Endothelial cell of umbilical vein (primary cell): ENCODE results near the gene ADCY9. TPM values are rescaled to one million over a fixed set of nuclear protein-coding genes. Genes with fewer than 3 reads are reported as not detected.

ENCODE experiments used
- BruUV-seq: library from RNA; stranded (reverse); fragments of 400-500 nt; replicated peaks from 2 replicates; lab custom pipeline; 2021; lab: Mats Ljungman, UMichigan
- CTCF ChIA-PET: fragments of 300-600, 350-600 bp; sonication (Branson Sonifier 250); formaldehyde crosslinking; loops from one replicate; lab custom pipeline; 2021; ENCODE audit warnings: antibody characterized with exemption, inconsistent platforms; lab: Charles Lee
- POLR2A ChIA-PET: fragments of 300-600, 350-600 bp; sonication (Branson Sonifier 250); formaldehyde crosslinking; loops from one replicate; lab custom pipeline; 2021; ENCODE audit warnings: antibody characterized with exemption, inconsistent platforms; lab: Charles Lee
- DNase-seq: peaks from one replicate; pipeline ENCODE4 v3.0.0-alpha.2; 2011; ENCODE audit warnings: low read depth, low spot score
- FAIRE-seq: peaks from 2 replicates; lab custom pipeline; 2011; peaks lifted over from hg19 to GRCh38; lab: Jason Lieb, UNC
- H2AFZ ChIP-seq: 2 replicates; pipeline ENCODE4 v1.6.0; 2012; ENCODE audit warnings: low read depth, low read length, control low read depth, inconsistent platforms
- H3K27ac ChIP-seq: 2 replicates; pipeline ENCODE4 v1.5.1; 2011; ENCODE audit warnings: low read depth, mild to moderate bottlenecking, control low read depth, low read length, moderate library complexity; ENCODE audit not compliant: insufficient read depth
- H3K27me3 ChIP-seq, 2 experiments: 2 replicates each; pipeline versions ENCODE4 v1.6.0 to v1.6.1; 2011; ENCODE audit warnings: low read length in 2 of 2, mixed read lengths in 1 of 2; ENCODE audit not compliant: control insufficient read depth in 2 of 2, insufficient read depth in 2 of 2
- H3K36me3 ChIP-seq, 2 experiments: 2 replicates in 1 of 2; 3 replicates in 1 of 2; pipeline ENCODE4 v1.5.1; 2011; ENCODE audit warnings: low read length in 2 of 2, mild to moderate bottlenecking in 1 of 2, moderate library complexity in 1 of 2; ENCODE audit not compliant: control insufficient read depth in 2 of 2, insufficient read depth in 2 of 2; ENCODE audit errors: extremely low read depth in 1 of 2
- H3K4me1 ChIP-seq: 3 replicates; pipeline ENCODE4 v1.5.1; 2011; ENCODE audit warnings: mild to moderate bottlenecking, low read length; ENCODE audit not compliant: control insufficient read depth, insufficient read depth; ENCODE audit errors: extremely low read depth
- H3K4me2 ChIP-seq: 2 replicates; pipeline ENCODE4 v1.6.1; 2011; ENCODE audit warnings: low read length, control low read depth, mixed read lengths; ENCODE audit not compliant: insufficient read depth
- H3K4me3 ChIP-seq, 3 experiments: fragments of 200-600 bp in 1 of 3; sonication (generic), shearing (Covaris generic) in 1 of 3; replicated peaks in 1 of 3; 2 replicates each; pipeline ENCODE4 v1.5.1; 2011 to 2016; ENCODE audit warnings: control low read depth in 3 of 3, low read length in 3 of 3, mild to moderate bottlenecking in 2 of 3, inconsistent platforms in 1 of 3, low read depth in 1 of 3, moderate library complexity in 1 of 3; ENCODE audit not compliant: insufficient read depth in 1 of 3
- H3K79me2 ChIP-seq: 2 replicates; pipeline ENCODE4 v1.6.0; 2012; ENCODE audit warnings: low read length, inconsistent platforms; ENCODE audit not compliant: control insufficient read depth, insufficient read depth
- H3K9ac ChIP-seq: replicated peaks from 2 replicates; pipeline ENCODE3; 2011; ENCODE audit warnings: low read length, control low read depth; ENCODE audit not compliant: insufficient read depth; ENCODE audit errors: extremely low read depth
- H3K9me1 ChIP-seq: replicated peaks from 3 replicates; pipeline ENCODE4 v1.6.0; 2011; ENCODE audit warnings: mild to moderate bottlenecking, low read length; ENCODE audit not compliant: control insufficient read depth, insufficient read depth; ENCODE audit errors: extremely low read depth
- H3K9me3 ChIP-seq: replicated peaks from 2 replicates; pipeline ENCODE4 v1.5.1; 2012; ENCODE audit warnings: low read length, inconsistent platforms; ENCODE audit not compliant: control insufficient read depth, insufficient read depth
- H4K20me1 ChIP-seq: replicated peaks from 2 replicates; pipeline ENCODE3; 2011; ENCODE audit warnings: mild to moderate bottlenecking, low read length; ENCODE audit not compliant: control insufficient read depth, insufficient read depth; ENCODE audit errors: extremely low read depth
- CTCF ChIP-seq, 2 donors: IDR thresholded peaks; 1 replicate in 1 of 2; 2 replicates in 1 of 2; pipeline ENCODE4 v1.5.1; 2011; ENCODE audit warnings: low read length in 2 of 2, mild to moderate bottlenecking in 2 of 2, moderate library complexity in 2 of 2, control low read depth in 1 of 2, inconsistent platforms in 1 of 2, low read depth in 1 of 2; ENCODE audit not compliant: insufficient read depth in 1 of 2; ENCODE audit errors: extremely low read depth in 1 of 2
- EZH2 ChIP-seq: IDR thresholded peaks from 2 replicates; pipeline ENCODE4 v1.6.1; 2012; ENCODE audit warnings: borderline replicate concordance, low read depth, mild to moderate bottlenecking, moderate library complexity, low read length, inconsistent platforms; ENCODE audit not compliant: severe bottlenecking
- FOS ChIP-seq: IDR thresholded peaks from 2 replicates; pipeline ENCODE4 v1.6.1; 2011; ENCODE audit warnings: mild to moderate bottlenecking, low read length, moderate library complexity, borderline replicate concordance; ENCODE audit not compliant: insufficient read depth
- GATA2 ChIP-seq: IDR thresholded peaks from 2 replicates; pipeline ENCODE4 v1.7.0; 2011; ENCODE audit warnings: low read depth, mild to moderate bottlenecking, moderate library complexity, mixed read lengths, low read length; ENCODE audit not compliant: insufficient read length, insufficient read depth
- JUN ChIP-seq: IDR thresholded peaks from 2 replicates; pipeline ENCODE4 v1.6.1; 2011; ENCODE audit warnings: borderline replicate concordance, low read depth; ENCODE audit not compliant: insufficient read length, insufficient read depth
- MYC ChIP-seq: IDR thresholded peaks from one replicate; pipeline ENCODE4 v1.6.1; 2011; ENCODE audit warnings: mild to moderate bottlenecking, low read depth, low read length
- POLR2A ChIP-seq: IDR thresholded peaks from 2 replicates; pipeline ENCODE4 v1.6.1; 2012; ENCODE audit warnings: low read depth, mild to moderate bottlenecking, control low read depth, low read length
- POLR2AphosphoS5 ChIP-seq: IDR thresholded peaks from 2 replicates; pipeline ENCODE4 v1.6.1; 2012; ENCODE audit warnings: low read depth, mild to moderate bottlenecking, control low read depth, low read length, moderate library complexity; ENCODE audit not compliant: insufficient read depth
- dilution Hi-C: fragments of 300-500 bp; cut with MboI; formaldehyde crosslinking; loops from one replicate; pipeline ENCODE4 v1.15.0; 2019; ENCODE audit warnings: low sequenced_read_pairs; ENCODE audit not compliant: extremely low pct_ligation_motif_present
- intact Hi-C: fragments of 100-400 bp; cut with micrococcal nuclease; formaldehyde crosslinking; loops from one replicate; pipeline ENCODE4 v1.10.0; 2022
- polyA plus RNA-seq, 4 experiments: library from polyadenylated mRNA; depleted of rRNA in 3 of 4; stranded (reverse) in 3 of 4; unstranded in 1 of 4; fragments of >200 nt; gene quantifications; 2 replicates each; pipeline versions ENCODE4 v1.2.1 to v1.2.3, GENCODE V29; 2011 to 2012; ENCODE audit warnings: missing spikeins in 1 of 4
- total RNA-seq: library from RNA; stranded (reverse); gene quantifications from 2 replicates; pipeline ENCODE4 v1.2.3, GENCODE V29; 2021
- TF ChIP-seq, protein P1 (sequence below): IDR thresholded peaks from 2 replicates; pipeline ENCODE4 v1.6.1; 2011; ENCODE audit not compliant: insufficient read depth, insufficient read length

Gene ADCY9
- total and polyA plus RNA-seq, 2 donors (not counting 3 experiments of a cell fraction or from before 2014, with no cell fraction given): 6.8 to 14.0 TPM

DNA sequence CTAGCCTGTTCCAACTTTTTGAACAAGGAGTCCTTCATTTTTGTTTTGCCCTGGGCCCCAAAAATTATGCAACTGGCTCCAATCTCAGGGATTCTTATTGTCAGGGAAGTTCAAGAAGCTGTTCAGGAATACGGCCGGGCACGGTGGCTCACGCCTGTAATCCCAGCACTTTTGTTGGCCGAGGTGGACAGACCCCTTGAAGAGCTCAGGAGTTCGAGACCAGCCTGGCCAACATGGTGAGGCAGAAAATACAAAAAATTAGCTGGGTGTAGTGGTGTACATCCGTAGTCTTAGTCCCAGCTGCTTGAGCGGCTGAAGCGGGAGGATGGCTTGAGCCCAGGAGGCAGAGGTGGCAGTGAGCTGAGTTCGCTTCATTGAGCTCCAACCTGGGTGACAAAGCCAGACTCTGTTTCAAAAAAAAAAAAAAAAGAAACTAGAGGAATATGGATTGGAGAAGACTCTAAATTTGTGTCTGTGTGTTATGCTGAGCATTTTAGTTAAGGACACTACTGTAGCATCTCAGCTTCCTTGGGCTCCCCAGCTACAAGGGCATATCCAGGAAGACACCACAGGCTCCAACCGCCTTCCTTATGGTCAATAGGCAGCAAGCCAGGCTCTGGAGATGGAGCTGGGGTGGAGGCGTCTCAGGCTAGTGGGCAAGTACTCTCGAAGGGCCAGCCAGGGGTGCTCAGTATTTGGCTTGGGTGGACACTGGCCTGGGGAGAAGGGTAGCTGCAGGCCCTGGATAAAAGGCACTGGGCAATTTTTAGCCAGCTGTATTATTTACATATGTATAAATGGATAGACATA is 179.0 kb downstream of the ADCY9 start:
- TF ChIP-seq POLR2AphosphoS5 (no peak), FOS (no peak), CTCF (IDR thresholded peaks at IDR 0.05; ENCODE audit: extremely low read depth in 1 of 2, insufficient read depth in 1 of 2, low read depth in 1 of 2, low read length in 2 of 2) (no peak), POLR2A (no peak), JUN (no peak), GATA2 (no peak), MYC (no peak), EZH2 (no peak)
- TF ChIP-seq, protein P1, sequence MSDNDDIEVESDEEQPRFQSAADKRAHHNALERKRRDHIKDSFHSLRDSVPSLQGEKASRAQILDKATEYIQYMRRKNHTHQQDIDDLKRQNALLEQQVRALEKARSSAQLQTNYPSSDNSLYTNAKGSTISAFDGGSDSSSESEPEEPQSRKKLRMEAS: no peak
- H4K20me1 ChIP-seq: no peaks in the 10 kb centered on the region
- no peaks in the 10 kb centered on the region for H3K9me1 ChIP-seq
- no TSS peak for BruUV-seq
- H3K9me3 ChIP-seq: no peaks in the 10 kb centered on the region
- H3K4me3 ChIP-seq: no peak overlapping the region
- no peaks in the 10 kb centered on the region for H3K36me3 ChIP-seq
- dilution Hi-C loops: no loop called here
- DNase-seq (no peak), FAIRE-seq (no peak)
- intact Hi-C loops: no loop called here
- peaks cover 3% of the 10 kb centered on the region for H3K4me1 ChIP-seq
- H3K27me3 ChIP-seq: peaks cover 0 to 2% of the 10 kb centered on the region in 2 experiments
- H2AFZ ChIP-seq: no peak overlapping the region
- H3K79me2 ChIP-seq: no peaks in the 10 kb centered on the region
- no peak overlapping the region for H3K27ac ChIP-seq
- no peak overlapping the region for H3K9ac ChIP-seq
- no peak overlapping the region for H3K4me2 ChIP-seq
- CTCF ChIA-PET: interaction anchor here (0.6 to 3.0 kb wide), 7 partner anchors 12 to 316 kb away, joined by 3 to 9 read pairs (median 5); no protein-coding TSS in a partner anchor
- POLR2A ChIA-PET: no interaction called here
